Bronchial epithelial cell (primary cell): ENCODE results near the gene ISLR. TPM values are rescaled to one million over a fixed set of nuclear protein-coding genes. Genes with fewer than 3 reads are reported as not detected.

Experiments used
- DNase-seq: peaks from one replicate; pipeline ENCODE4 v3.0.0-alpha.2; 2010; ENCODE audit warnings: low read depth
- FAIRE-seq: peaks from 2 replicates; lab custom pipeline; 2011; peaks lifted over from hg19 to GRCh38; lab: Jason Lieb, UNC
- H3K27me3 ChIP-seq: 2 replicates; pipeline ENCODE4 v1.5.1; 2011; ENCODE audit warnings: low read length; ENCODE audit not compliant: control insufficient read depth, insufficient read depth
- H3K36me3 ChIP-seq: 2 replicates; pipeline ENCODE4 v1.5.1; 2011; ENCODE audit warnings: low read length; ENCODE audit not compliant: control insufficient read depth, insufficient read depth
- H3K4me3 ChIP-seq: 2 replicates; pipeline ENCODE4 v1.5.1; 2011; ENCODE audit warnings: mild to moderate bottlenecking, low read depth, low read length, control low read depth
- CTCF ChIP-seq: IDR thresholded peaks from 2 replicates; pipeline ENCODE4 v1.5.1; 2011; ENCODE audit warnings: mild to moderate bottlenecking, moderate library complexity, low read length, control low read depth, inconsistent platforms; ENCODE audit not compliant: insufficient read depth, severe bottlenecking
- total RNA-seq: library from RNA; depleted of rRNA; stranded (reverse); fragments of >200 nt; gene quantifications from 2 replicates; pipeline ENCODE4 v1.2.1, GENCODE V29; 2014

ISLR gene
- total RNA-seq, 1 donor from 2014 or later, result 0.53 TPM

DNA sequence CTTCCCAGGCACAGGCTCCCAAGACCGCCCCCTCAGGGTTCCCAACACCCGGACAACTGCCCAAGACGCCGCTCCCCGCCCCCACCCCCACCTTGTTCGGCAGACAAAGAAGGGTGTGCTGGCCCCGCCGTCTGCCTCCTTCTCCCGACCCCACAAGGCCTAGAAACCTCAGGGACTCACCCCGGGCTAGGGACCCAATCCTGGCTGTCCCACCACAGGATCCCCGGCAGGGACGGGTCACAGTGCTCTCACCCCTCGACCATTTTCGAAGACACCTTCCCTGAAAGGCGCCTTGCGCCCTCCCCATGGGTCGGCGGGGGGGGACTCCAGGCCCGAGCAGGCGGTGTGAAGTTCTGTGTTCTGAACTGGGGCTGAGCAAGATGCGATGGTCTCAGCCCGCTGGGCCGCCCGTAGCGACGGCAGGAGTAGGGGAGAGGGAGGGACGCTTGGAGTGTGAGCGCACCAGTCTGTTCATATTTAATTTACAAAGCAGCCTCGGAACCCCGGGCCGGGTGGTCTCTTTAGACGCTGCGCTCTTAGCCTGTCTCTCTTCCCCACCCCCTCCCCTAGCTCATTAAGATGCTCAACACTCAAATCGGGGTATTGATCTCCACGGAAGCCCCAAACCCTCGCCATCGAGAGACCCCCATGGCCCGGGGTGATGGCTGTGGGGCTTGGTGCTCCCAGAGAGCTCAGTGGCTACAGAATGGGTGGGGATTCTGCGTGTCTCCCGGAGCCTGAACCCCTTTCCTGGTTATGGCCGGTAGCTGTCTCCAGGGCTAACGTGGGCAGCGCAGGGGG is 44.5 kb upstream of the ISLR start:
- no peak overlapping the region for H3K4me3 ChIP-seq

GRCh38 chr15:74129586-74130154 is 43.8 kb upstream of the ISLR start:
- FAIRE-seq (no peak), DNase-seq (no peak)
- TF ChIP-seq CTCF, result no peak
- Histone ChIP-seq H3K36me3 (no peaks in the 10 kb centered on the region), H3K27me3 (peaks cover 66% of the 10 kb centered on the region), H3K4me3 (no peak overlapping the region)

More for the DNA sequence above, 44.5 kb upstream of the ISLR start:
- FAIRE-seq (no peak), DNase-seq (no peak)
- H3K36me3 ChIP-seq, result no peaks in the 10 kb centered on the region
- peaks cover 60% of the 10 kb centered on the region for H3K27me3 ChIP-seq
- TF ChIP-seq CTCF, result no peak

GRCh38 chr15:74130155-74130848 is 43.2 kb upstream of the ISLR start, which contains the start of gene ISLR2:
Gene ISLR2 (plus strand): TSS chr15:74130586. CDS start chr15:74132755, 2,169 bp downstream.
- no peak for TF ChIP-seq CTCF
- H3K27me3 ChIP-seq, result peaks cover 68% of the 10 kb centered on the region
- no peak within 1 kb of the TSS for H3K4me3 ChIP-seq
- DNase-seq (no peak), FAIRE-seq (no peak)
- H3K36me3 ChIP-seq, result no peaks in the 10 kb centered on the region

GRCh38 chr15:74130849-74131627 is 42.5 kb upstream of the ISLR start:
- no peak for DNase-seq

More at GRCh38 chr15:74130849-74131627, 42.5 kb upstream of the ISLR start:
- Histone ChIP-seq H3K36me3 (no peaks in the 10 kb centered on the region), H3K4me3 (no peak overlapping the region), H3K27me3 (peaks cover 72% of the 10 kb centered on the region)
- no peak for FAIRE-seq
- no peak for TF ChIP-seq CTCF
